GDM1 (cell line): Measurements from ENCODE around the gene NR3C1.

Experiments
- DNase-seq: peaks from one replicate; lab custom pipeline; 2025; lab: John Stamatoyannopoulos, UW

Gene NR3C1

GRCh38 chr5:143259254-143259605, 144.3 kb downstream of the NR3C1 start:
- DNase-seq: no peak

DNA sequence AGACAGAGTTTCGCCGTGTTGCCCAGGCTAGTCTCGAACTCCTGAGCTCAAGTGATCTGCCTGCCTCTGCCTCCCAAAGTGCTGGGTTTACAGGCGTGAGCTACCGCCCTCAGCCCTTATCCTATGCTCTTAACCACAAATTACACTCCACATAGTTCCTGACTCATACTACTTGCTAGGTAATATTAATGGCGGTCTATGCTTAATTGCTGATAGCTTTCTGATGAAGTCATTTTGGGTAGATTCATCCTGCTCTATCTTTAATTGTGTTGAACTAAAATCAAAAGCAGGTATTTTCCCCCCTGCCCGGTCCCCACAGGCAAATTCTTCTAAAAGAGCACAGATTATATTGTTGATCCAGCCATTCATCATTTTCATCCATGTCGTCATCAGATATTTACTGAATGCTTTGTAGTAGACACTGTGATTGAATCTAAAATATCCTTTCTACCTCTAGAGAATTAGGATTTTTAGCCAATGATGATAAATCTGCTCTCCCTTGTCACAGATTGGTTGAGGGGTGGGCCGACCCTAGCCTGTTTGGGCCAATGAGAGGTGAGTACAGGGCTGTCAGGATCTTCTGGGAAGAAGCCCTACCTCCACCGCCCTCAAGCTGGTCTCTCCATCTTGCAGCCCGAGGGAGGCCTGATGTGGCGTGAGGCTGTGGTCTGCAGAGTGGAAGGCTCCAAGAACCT, 144.8 kb downstream of the NR3C1 start:
- no peak for DNase-seq

DNA sequence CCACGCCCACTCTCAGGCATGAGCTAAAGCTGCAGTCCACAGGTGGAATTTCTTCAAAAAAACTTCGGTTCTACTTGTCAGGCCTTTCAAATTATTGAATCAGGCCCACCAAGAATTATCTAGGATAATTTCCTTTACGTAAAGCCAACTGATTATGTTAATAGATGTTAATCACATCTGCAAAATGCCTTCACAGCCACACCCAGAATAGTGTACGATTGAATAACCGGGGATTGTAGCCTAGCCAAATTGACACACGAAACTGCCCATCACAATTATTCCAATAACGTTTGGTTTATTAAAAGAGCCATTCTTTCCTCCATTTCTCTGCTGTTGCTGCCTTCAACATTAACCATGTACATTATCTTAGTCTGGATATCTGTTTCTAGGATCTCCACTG, 148.7 kb downstream of the NR3C1 start:
- no peak for DNase-seq

GRCh38 chr5:143251946-143252345, 151.5 kb downstream of the NR3C1 start:
- no peak for DNase-seq

DNA sequence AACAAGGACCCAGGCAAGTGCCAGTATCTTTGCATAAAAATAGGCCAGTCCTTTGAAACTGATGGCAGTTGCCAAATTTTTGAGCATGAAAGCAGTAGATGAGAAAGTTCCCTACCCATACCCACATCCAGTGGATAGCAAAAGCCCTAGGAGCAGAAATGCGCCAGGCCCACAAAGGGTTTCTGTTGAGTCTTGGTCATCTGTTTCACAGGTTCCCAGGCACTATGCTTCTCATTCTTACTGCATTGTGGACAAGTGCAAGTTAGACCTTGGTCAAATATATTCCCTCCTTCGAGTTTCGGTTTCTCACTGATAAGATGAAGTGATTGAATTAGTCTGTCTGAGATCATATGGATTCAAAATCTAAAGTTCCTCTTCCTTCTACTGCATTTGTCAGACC, 152.3 kb downstream of the NR3C1 start:
- DNase-seq: no peak

DNA sequence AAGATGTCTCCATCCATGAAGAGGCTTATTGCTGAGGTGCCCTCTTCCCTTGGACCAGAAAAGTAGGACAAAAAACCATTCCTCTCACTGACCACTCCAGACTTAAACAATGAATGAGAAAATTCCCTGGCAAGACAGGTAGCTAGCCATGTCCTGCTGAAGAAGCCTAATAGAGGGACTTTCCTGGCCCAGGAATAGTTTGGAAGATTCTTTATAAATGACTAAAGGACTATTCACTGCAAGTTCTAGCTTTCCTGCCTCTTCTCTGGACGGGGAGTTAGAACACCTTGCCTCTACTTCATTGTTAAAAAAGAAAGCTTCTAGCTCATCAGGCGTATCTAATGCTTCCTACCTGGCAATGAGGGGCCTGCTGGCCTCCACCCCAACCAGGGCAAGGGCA, 153.6 kb downstream of the NR3C1 start:
- no peak for DNase-seq

DNA sequence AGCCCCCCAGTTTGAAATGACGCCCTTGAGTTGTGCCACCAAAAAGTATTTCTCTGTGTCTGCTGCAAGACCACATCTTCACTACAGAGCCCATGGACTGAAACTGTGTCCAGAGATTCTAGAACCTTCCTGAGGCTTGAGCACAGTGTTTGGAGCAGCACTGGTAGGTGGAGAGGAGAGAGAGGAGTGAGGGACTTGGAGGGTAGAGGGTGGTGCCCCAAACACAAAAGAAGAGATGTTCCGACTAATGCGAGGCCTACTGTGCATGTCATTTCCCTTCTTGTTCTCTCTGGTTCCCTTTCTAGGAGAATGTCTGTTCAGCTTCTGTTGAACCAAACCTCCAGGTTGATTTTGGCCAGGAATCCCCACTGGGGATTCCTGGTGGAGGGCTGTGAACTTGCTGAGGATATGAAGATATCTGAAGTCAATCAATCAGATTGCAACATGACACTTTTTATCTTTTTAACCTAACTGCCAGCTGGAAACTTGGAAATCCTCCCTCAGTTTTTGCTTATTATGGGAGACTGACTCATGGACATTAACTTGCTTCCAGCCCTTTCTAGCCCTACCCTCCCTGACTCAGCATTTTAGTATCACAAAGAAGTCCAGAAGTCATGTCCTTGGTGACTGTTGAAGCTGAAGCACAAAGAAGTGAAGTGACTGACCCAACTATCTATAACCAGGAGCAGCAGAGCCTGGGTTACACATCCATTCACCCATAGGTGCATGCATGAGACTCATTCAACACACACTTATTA, 154.5 kb downstream of the NR3C1 start:
- DNase-seq: no peak

DNA sequence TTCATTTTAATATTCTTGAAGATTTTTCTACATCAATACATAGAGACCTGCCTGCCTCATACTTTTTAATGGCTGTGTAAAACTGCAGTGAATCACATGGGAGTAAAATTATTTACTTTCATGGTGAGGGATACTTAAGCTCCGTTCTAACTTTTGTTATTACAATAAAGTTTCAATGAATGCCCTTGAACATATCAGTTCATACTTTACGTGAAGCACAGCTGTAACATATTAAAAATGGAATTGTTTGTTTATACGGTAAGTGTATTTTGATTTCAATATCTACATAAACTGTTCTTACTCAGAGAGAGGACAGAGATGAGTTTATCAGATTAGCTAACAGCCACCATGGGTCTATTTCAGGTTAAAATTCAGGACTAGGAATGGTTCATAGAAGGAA, 155.1 kb downstream of the NR3C1 start:
- DNase-seq: no peak

GRCh38 chr5:143247134-143247815, 156.2 kb downstream of the NR3C1 start:
- DNase-seq: no peak

- no peak for DNase-seq
These were observed 157.4 kb downstream of the NR3C1 start for GRCh38 chr5:143245929-143246561.

DNA sequence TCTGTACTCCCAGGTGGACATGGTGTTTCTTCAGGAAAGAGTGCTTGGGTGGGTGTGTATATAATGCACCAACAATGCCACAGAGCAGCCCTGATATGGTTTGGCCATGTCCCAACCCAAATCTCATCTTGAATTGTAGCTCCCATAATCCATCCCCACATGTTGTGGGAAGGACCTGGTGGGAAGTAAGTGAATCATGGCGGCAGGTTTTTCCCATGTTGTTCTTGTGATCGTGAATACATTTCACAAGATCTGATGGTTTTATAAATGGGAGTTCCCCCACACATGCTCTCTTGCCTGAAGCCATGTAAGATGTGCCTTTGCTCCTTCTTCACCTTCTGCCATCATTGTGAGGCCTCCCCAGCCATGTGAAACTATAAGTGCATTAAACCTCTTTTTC, 158.5 kb downstream of the NR3C1 start:
- no peak for DNase-seq

- no peak for DNase-seq
These were observed 159.3 kb downstream of the NR3C1 start for GRCh38 chr5:143244000-143244736.

- DNase-seq: no peak
These were observed 160.4 kb downstream of the NR3C1 start for GRCh38 chr5:143243103-143243502.

GRCh38 chr5:143241892-143242291, 161.6 kb downstream of the NR3C1 start:
- no peak for DNase-seq

DNA sequence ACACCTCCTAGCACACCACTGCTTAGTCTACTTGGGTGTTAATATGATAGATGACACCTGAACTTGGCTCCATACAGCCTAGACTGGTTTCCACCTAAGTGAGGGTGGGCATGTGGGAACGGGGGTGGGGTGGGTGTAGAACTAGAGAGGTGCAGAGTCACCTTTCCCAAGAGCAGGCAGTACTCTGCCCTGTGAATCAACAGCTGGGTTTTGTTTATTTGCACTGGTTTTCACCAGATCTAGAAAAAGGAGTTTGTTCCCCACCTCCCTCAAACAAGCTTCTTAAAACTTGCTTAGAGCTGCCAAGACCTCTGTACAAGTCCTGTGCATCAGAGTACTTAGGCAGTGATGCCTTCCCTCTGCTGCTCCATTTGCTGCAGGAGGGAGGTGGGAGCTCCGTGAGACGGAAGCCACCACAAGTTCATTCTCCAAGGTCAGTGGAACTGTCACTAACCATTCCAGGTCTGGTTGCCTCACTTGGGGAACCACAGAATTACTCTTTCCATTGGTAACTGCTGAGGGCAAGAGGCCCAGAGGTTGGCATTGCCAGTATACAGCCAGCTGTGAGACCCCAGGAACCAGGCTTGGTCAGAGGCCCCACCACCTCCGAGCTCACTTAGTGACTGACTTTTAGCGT, 163.5 kb downstream of the NR3C1 start:
- DNase-seq: no peak

- DNase-seq: no peak
These were observed 164.9 kb downstream of the NR3C1 start for GRCh38 chr5:143238620-143239019.

DNA sequence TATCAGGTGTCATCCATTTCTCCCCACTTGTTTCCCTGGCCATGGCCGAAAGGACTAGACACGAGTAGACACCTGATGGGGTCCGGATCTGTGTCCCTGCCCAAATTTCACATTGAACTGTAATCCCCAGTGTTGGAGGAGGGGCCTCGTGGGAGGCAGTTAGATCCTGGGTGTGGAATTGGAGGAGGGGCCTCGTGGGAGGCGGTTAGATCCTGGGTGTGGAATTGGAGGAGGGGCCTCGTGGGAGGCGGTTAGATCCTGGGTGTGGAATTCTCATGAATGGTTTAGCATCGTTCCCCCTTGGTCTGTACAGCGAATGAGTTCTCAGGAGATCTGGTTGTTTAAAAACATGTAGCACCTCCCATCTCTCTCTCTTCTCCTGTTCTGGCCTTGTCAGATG, 165.8 kb downstream of the NR3C1 start:
- DNase-seq: no peak

- no peak for DNase-seq
These were observed 166.8 kb downstream of the NR3C1 start for GRCh38 chr5:143236682-143237081.

GRCh38 chr5:143235423-143235822, 168.1 kb downstream of the NR3C1 start:
- no peak for DNase-seq

GRCh38 chr5:143234162-143234842, 169.2 kb downstream of the NR3C1 start:
- no peak for DNase-seq

DNA sequence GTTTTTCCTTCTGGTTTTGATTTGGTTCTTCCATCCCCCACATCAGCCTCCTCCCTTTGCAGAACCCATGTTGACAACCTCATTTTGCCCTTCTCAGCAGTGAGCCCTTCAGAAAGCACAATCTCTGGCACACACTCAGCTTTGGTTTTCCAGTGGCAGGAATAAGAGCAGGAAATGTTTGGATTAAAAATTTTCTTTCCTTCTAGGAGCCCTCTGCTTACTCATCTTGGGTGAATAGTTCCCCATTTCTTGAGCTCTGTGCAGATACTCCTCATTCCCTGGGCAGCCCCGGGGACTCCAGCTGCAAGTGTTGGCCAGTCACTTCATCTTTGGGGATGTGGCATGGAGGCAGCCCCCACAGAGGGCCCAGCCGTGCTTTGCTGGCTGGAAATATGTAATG, 170.5 kb downstream of the NR3C1 start:
- DNase-seq: no peak
